Testis (tissue), 2 donors: Measurements from ENCODE around the gene CHMP2A.

Source experiments
- POLR2A ChIP-seq: fragments of 450-650 bp; IDR thresholded peaks from one replicate; pipeline ENCODE4 v1.6.1; 2017; ENCODE audit warnings: antibody characterized with exemption, mild to moderate bottlenecking, moderate library complexity
- TF ChIP-seq, protein P1 (sequence below), 3 experiments: fragments of 450-650 bp in 2 of 3; fragments of 200-600 bp in 1 of 3; sonication (generic) in 1 of 3; IDR thresholded peaks; one replicate each; pipeline ENCODE4 v1.5.1; 2016 to 2019; ENCODE audit warnings: antibody characterized with exemption in 3 of 3, mild to moderate bottlenecking in 2 of 3, moderate library complexity in 1 of 3

DNA sequence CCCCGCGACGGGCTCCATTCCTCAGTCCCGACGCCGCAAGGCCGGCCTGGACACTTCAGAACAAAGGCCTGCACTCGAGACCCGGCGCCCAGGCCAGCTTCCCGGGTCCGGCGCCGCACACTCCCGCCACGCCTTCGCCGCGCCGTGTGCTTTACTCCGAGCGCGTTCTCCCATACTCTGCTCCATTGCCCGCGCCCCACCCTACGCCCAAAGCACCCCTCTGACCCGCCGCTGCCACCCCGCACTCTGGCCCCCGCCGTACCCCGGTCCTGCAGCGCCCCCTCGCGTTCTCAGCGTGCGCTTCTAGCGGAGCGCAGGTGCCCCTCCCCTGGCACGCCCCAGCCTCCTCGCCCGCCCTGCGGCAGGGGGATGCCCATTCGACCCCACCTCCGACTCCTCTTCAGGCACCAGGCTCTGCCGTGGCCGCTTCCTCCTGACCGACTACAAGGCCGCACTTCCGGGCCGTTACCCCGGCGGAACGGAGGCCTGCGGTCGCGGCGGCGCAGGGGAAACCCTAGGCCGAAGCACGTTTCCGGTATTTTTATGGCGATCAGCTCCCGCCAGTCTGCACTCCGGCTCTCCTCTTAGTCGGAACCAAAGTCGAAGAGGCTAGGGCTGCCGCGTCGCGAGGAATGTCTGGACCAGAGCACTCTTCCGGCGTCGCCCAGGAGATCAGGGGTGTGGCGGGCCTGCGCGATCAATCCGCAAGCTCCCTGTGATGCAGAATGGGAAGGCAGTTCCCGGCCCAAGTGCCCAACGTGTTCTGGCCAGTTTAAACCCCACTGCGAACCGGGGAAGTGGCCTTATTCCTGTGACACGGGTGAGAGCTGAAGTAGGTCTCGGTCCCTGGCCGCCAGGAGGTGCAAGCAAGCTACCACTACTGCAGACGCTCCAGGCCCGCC, 35.3 kb downstream of the CHMP2A start, which contains the start of gene ZBTB45:
- TF ChIP-seq POLR2A = no peak
- TF ChIP-seq, protein P1, sequence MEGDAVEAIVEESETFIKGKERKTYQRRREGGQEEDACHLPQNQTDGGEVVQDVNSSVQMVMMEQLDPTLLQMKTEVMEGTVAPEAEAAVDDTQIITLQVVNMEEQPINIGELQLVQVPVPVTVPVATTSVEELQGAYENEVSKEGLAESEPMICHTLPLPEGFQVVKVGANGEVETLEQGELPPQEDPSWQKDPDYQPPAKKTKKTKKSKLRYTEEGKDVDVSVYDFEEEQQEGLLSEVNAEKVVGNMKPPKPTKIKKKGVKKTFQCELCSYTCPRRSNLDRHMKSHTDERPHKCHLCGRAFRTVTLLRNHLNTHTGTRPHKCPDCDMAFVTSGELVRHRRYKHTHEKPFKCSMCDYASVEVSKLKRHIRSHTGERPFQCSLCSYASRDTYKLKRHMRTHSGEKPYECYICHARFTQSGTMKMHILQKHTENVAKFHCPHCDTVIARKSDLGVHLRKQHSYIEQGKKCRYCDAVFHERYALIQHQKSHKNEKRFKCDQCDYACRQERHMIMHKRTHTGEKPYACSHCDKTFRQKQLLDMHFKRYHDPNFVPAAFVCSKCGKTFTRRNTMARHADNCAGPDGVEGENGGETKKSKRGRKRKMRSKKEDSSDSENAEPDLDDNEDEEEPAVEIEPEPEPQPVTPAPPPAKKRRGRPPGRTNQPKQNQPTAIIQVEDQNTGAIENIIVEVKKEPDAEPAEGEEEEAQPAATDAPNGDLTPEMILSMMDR (IDR thresholded peaks at IDR 0.05) = peak; percentile 65 to 89 (median 85)
